ENCODE data around the gene ADCK2. TPM values are rescaled to one million over a fixed set of nuclear protein-coding genes. Genes with fewer than 3 reads are reported as not detected.

ADCK2 gene
- polyA plus RNA-seq, 3 donors = 8.7 to 28.7 (median 18.3) TPM

DNA sequence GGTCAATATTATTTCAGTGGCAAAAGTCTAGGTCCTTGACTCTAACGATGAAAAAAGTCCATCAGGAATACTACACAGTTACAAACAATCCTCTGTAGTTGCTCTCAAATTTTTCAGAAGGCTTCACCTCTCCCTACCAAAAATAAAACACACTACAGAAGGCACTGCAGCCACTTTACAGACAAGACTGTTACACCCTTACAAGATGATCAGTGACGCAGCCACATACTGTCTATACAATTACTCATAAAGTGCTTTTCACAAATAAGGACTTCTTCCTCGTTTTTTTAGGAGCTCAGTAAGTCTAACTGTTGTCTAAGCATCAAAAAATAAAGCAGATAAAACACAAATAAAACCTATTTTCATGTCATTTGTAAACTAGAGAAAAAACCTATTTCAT, 50.8 kb downstream of the ADCK2 start:
- Histone ChIP-seq H3K27me3 (ENCODE audit: control insufficient read depth in 2 of 2, insufficient read depth in 2 of 2, low read length in 2 of 2) (no peaks in the 10 kb centered on the region), H3K4me2 (replicated peaks; ENCODE audit: extremely low read depth, low read length, poor library complexity, severe bottlenecking) (no peak overlapping the region), H3K4me3 (replicated peaks in 1 of 3; ENCODE audit: low read depth in 2 of 3, low read length in 3 of 3) (no peak overlapping the region), H3K9me3 (replicated peaks in 1 of 2; ENCODE audit: control insufficient read depth in 1 of 2, insufficient read depth in 1 of 2, low read length in 2 of 2) (no peaks in the 10 kb centered on the region), H3K4me1 (ENCODE audit: control insufficient read depth in 1 of 2, insufficient read depth in 2 of 2, low read length in 2 of 2) (peaks cover 9% of the 10 kb centered on the region in 2 donors), H2AFZ (ENCODE audit: insufficient read depth, low read depth, low read length, poor library complexity, severe bottlenecking) (no peak overlapping the region), H3K9ac (ENCODE audit: insufficient read depth, low read length, poor library complexity, severe bottlenecking) (no peak overlapping the region), H3K36me3 (replicated peaks in 1 of 2; ENCODE audit: control insufficient read depth in 1 of 2, insufficient read depth in 2 of 2, low read length in 2 of 2) (peaks cover 4 to 19% of the 10 kb centered on the region in 2 donors), H4K20me1 (ENCODE audit: insufficient read depth, low read length) (no peaks in the 10 kb centered on the region), H3K79me2 (ENCODE audit: insufficient read depth, low read length) (no peaks in the 10 kb centered on the region), H3K27ac (ENCODE audit: low read depth in 1 of 2, low read length in 2 of 2) (no peak overlapping the region)
- Mint-ChIP-seq H3K4me3 (no peak overlapping the region), H3K27me3 (ENCODE audit: low read depth in 3 of 3) (peaks cover 0 to 1% (median 0%) of the 10 kb centered on the region in 3 donors), H3K9me3 (no peaks in the 10 kb centered on the region), H3K27ac (no peak overlapping the region), H3K36me3 (peaks cover 14 to 22% of the 10 kb centered on the region in 2 donors), H3K4me1 (peaks cover 9% of the 10 kb centered on the region)
- no peak for DNase-seq
- TF ChIP-seq, protein P1, sequence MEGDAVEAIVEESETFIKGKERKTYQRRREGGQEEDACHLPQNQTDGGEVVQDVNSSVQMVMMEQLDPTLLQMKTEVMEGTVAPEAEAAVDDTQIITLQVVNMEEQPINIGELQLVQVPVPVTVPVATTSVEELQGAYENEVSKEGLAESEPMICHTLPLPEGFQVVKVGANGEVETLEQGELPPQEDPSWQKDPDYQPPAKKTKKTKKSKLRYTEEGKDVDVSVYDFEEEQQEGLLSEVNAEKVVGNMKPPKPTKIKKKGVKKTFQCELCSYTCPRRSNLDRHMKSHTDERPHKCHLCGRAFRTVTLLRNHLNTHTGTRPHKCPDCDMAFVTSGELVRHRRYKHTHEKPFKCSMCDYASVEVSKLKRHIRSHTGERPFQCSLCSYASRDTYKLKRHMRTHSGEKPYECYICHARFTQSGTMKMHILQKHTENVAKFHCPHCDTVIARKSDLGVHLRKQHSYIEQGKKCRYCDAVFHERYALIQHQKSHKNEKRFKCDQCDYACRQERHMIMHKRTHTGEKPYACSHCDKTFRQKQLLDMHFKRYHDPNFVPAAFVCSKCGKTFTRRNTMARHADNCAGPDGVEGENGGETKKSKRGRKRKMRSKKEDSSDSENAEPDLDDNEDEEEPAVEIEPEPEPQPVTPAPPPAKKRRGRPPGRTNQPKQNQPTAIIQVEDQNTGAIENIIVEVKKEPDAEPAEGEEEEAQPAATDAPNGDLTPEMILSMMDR (IDR thresholded peaks at IDR 0.05) = no peak
- intact Hi-C loops (cut with micrococcal nuclease) = no loop called here
- 100% methylated on average over 1 of the region's 3 CpGs for WGBS (ENCODE audit: insufficient coverage)

DNA sequence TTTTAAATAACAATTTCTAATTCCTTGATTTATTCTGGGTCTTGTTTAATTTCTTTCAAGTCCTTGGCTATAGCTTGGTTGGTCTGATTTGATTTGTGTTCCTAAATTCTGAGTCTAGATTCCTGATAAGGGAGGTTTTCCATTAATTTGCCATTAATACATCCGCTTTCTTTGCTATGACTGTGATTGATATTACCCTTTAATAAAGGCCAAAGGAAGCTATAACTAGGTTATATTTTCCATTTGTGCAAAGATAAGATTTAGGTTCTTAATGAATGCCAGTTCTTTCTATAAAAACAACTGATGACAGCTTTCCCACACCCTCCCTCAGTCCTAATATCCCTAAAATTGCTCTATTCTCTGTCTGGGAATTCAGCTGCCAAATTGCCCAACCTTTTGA, 52.0 kb downstream of the ADCK2 start:
- TF ChIP-seq, protein P1 (IDR thresholded peaks at IDR 0.05) = no peak
- no peak for DNase-seq
- Histone ChIP-seq H3K9ac (ENCODE audit: insufficient read depth, low read length, poor library complexity, severe bottlenecking) (no peak overlapping the region), H3K4me2 (replicated peaks; ENCODE audit: extremely low read depth, low read length, poor library complexity, severe bottlenecking) (no peak overlapping the region), H3K27me3 (ENCODE audit: control insufficient read depth in 2 of 2, insufficient read depth in 2 of 2, low read length in 2 of 2) (no peaks in the 10 kb centered on the region), H3K79me2 (ENCODE audit: insufficient read depth, low read length) (no peaks in the 10 kb centered on the region), H3K36me3 (replicated peaks in 1 of 2; ENCODE audit: control insufficient read depth in 1 of 2, insufficient read depth in 2 of 2, low read length in 2 of 2) (peaks cover 4 to 24% of the 10 kb centered on the region in 2 donors), H3K4me1 (ENCODE audit: control insufficient read depth in 1 of 2, insufficient read depth in 2 of 2, low read length in 2 of 2) (peaks cover 5% of the 10 kb centered on the region in 2 donors), H3K27ac (ENCODE audit: low read depth in 1 of 2, low read length in 2 of 2) (no peak overlapping the region), H3K9me3 (replicated peaks in 1 of 2; ENCODE audit: control insufficient read depth in 1 of 2, insufficient read depth in 1 of 2, low read length in 2 of 2) (no peaks in the 10 kb centered on the region), H3K4me3 (replicated peaks in 1 of 3; ENCODE audit: low read depth in 2 of 3, low read length in 3 of 3) (no peak overlapping the region), H2AFZ (ENCODE audit: insufficient read depth, low read depth, low read length, poor library complexity, severe bottlenecking) (no peak overlapping the region), H4K20me1 (ENCODE audit: insufficient read depth, low read length) (no peaks in the 10 kb centered on the region)
- WGBS (ENCODE audit: insufficient coverage) = no CpG with 5 or more reads among the region's 1 CpG
- H3K4me3 Mint-ChIP-seq = no peak overlapping the region
- peaks cover 5% of the 10 kb centered on the region for H3K4me1 Mint-ChIP-seq
- no peaks in the 10 kb centered on the region for H3K9me3 Mint-ChIP-seq
- peaks cover 16 to 31% of the 10 kb centered on the region in 2 donors for H3K36me3 Mint-ChIP-seq
- H3K27me3 Mint-ChIP-seq (ENCODE audit: low read depth in 3 of 3) = peaks cover 0 to 1% (median 0%) of the 10 kb centered on the region in 3 donors
- H3K27ac Mint-ChIP-seq = no peak overlapping the region
- intact Hi-C loops (cut with micrococcal nuclease) = no loop called here
